ENCODE data around the gene KCNQ1. TPM values are rescaled to one million over a fixed set of nuclear protein-coding genes. Genes with fewer than 3 reads are reported as not detected.

The KCNQ1 gene
- total RNA-seq, 1 donor from 2014 or later, result 1.6 TPM

- Histone ChIP-seq H3K27me3 (ENCODE audit: control insufficient read depth, insufficient read depth, low read length) (no peaks in the 10 kb centered on the region), H3K36me3 (ENCODE audit: control insufficient read depth, insufficient read depth, low read length) (no peaks in the 10 kb centered on the region), H3K4me3 (ENCODE audit: low read depth, low read length) (no peak overlapping the region)
- FAIRE-seq, result no peak
- DNase-seq (ENCODE audit: low read depth), result no peak
- TF ChIP-seq CTCF (IDR thresholded peaks at IDR 0.05; ENCODE audit: insufficient read depth, low read length, severe bottlenecking), result no peak
These were observed 79.1 kb downstream of the KCNQ1 start for GRCh38 chr11:2523821-2524391.

- DNase-seq (ENCODE audit: low read depth) (no peak), FAIRE-seq (no peak)
- TF ChIP-seq CTCF (IDR thresholded peaks at IDR 0.05; ENCODE audit: insufficient read depth, low read length, severe bottlenecking), result no peak
- Histone ChIP-seq H3K27me3 (ENCODE audit: control insufficient read depth, insufficient read depth, low read length) (no peaks in the 10 kb centered on the region), H3K4me3 (ENCODE audit: low read depth, low read length) (no peak overlapping the region), H3K36me3 (ENCODE audit: control insufficient read depth, insufficient read depth, low read length) (no peaks in the 10 kb centered on the region)
These were observed 79.8 kb downstream of the KCNQ1 start for GRCh38 chr11:2524446-2525165.

GRCh38 chr11:2525166-2525861 is 80.5 kb downstream of the KCNQ1 start:
- no peak for DNase-seq (ENCODE audit: low read depth)
- FAIRE-seq, result no peak
- no peak for TF ChIP-seq CTCF (IDR thresholded peaks at IDR 0.05; ENCODE audit: insufficient read depth, low read length, severe bottlenecking)
- Histone ChIP-seq H3K27me3 (ENCODE audit: control insufficient read depth, insufficient read depth, low read length) (no peaks in the 10 kb centered on the region), H3K36me3 (ENCODE audit: control insufficient read depth, insufficient read depth, low read length) (no peaks in the 10 kb centered on the region), H3K4me3 (ENCODE audit: low read depth, low read length) (no peak overlapping the region)

DNA sequence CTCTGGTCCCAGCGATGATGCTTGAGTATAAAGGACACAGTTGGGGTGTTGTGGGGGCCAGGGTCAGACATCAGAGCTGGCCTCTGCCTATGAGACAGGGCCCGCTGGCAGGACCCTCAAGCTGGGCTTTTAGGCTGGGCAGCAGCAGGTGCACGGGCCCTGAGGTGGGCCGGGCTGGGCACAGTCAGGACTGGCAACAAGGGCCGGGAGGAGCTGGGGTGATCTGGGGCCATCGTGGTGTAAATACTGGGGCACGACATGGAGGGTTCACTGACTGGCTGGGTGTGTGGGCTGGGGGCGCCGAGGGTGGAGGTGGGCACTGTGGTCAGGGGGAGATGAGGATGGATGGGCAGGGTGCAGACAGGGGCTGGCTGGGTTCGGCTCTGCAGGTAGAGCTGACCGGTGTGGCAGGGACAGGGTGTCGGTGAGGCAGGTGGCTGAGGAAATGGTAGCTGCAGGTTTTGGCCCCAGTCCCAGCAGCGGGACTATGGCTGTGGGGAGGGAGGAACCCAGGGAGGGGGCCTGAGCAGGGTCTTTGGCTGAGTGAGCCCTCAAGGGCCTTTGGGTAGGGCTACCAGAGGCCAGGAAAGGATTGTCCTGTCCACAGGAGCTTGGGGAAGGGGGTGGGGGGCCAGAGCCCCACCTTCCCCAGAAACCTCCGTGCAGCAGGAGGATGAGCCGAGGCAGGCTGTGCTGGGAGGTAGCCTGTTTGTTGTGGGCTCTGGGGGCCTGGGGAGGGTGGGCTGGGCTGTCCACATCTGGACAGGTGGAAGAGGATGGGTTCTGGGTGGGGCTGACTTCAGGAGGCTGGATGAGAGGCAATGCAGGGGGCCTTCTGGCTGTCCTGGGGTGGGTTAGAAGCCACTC is 81.4 kb downstream of the KCNQ1 start:
- no peak for TF ChIP-seq CTCF (IDR thresholded peaks at IDR 0.05; ENCODE audit: insufficient read depth, low read length, severe bottlenecking)
- Histone ChIP-seq H3K27me3 (ENCODE audit: control insufficient read depth, insufficient read depth, low read length) (no peaks in the 10 kb centered on the region), H3K36me3 (ENCODE audit: control insufficient read depth, insufficient read depth, low read length) (no peaks in the 10 kb centered on the region), H3K4me3 (ENCODE audit: low read depth, low read length) (no peak overlapping the region)
- DNase-seq (ENCODE audit: low read depth), result no peak
- FAIRE-seq, result no peak

GRCh38 chr11:2526808-2527381 is 82.1 kb downstream of the KCNQ1 start:
- no peaks in the 10 kb centered on the region for H3K36me3 ChIP-seq (ENCODE audit: control insufficient read depth, insufficient read depth, low read length)

More at GRCh38 chr11:2526808-2527381, 82.1 kb downstream of the KCNQ1 start:
- H3K27me3 ChIP-seq (ENCODE audit: control insufficient read depth, insufficient read depth, low read length), result no peaks in the 10 kb centered on the region
- TF ChIP-seq CTCF (IDR thresholded peaks at IDR 0.05; ENCODE audit: insufficient read depth, low read length, severe bottlenecking), result peak; percentile 46
- FAIRE-seq, result no peak
- no peak for DNase-seq (ENCODE audit: low read depth)
- no peak overlapping the region for H3K4me3 ChIP-seq (ENCODE audit: low read depth, low read length)

All from bronchial epithelial cell (primary cell).